Measurements from ENCODE around the gene BTBD9. TPM values are rescaled to one million over a fixed set of nuclear protein-coding genes. Genes with fewer than 3 reads are reported as not detected.

The BTBD9 gene
- polyA plus RNA-seq, 1 donor = 7.8 TPM

- no peak overlapping the region for H3K4me3 ChIP-seq (ENCODE audit: low read length)
- WGBS (ENCODE audit: insufficient coverage, low lambda C conversion rate) = no CpG with 5 or more reads among the region's 11 CpGs
- no peaks in the 10 kb centered on the region for H3K4me1 ChIP-seq (ENCODE audit: control insufficient read depth, insufficient read depth, low read length)
- no peaks in the 10 kb centered on the region for H3K36me3 ChIP-seq (ENCODE audit: control insufficient read depth, insufficient read depth, low read length)
- no peaks in the 10 kb centered on the region for H3K27me3 ChIP-seq (ENCODE audit: control insufficient read depth, insufficient read depth, low read length)
- H3K9me3 ChIP-seq (ENCODE audit: control insufficient read depth, low read depth, low read length) = no peaks in the 10 kb centered on the region
- no peak overlapping the region for H3K27ac ChIP-seq (ENCODE audit: low read length)
- DNase-seq = no peak
Observed at GRCh38 chr6:38215225-38215624, 424.5 kb downstream of the BTBD9 start.

- no peak for DNase-seq
- WGBS (ENCODE audit: insufficient coverage, low lambda C conversion rate) = no CpG with 5 or more reads among the region's 2 CpGs
- no peaks in the 10 kb centered on the region for H3K27me3 ChIP-seq (ENCODE audit: control insufficient read depth, insufficient read depth, low read length)
- H3K36me3 ChIP-seq (ENCODE audit: control insufficient read depth, insufficient read depth, low read length) = no peaks in the 10 kb centered on the region
- no peaks in the 10 kb centered on the region for H3K4me1 ChIP-seq (ENCODE audit: control insufficient read depth, insufficient read depth, low read length)
- H3K4me3 ChIP-seq (ENCODE audit: low read length) = no peak overlapping the region
- H3K9me3 ChIP-seq (ENCODE audit: control insufficient read depth, low read depth, low read length) = no peaks in the 10 kb centered on the region
- no peak overlapping the region for H3K27ac ChIP-seq (ENCODE audit: low read length)
Observed at GRCh38 chr6:38214159-38214558, 425.6 kb downstream of the BTBD9 start.

- Histone ChIP-seq H3K4me1 (ENCODE audit: control insufficient read depth, insufficient read depth, low read length) (no peaks in the 10 kb centered on the region), H3K9me3 (ENCODE audit: control insufficient read depth, low read depth, low read length) (no peaks in the 10 kb centered on the region), H3K4me3 (ENCODE audit: low read length) (no peak overlapping the region), H3K27me3 (ENCODE audit: control insufficient read depth, insufficient read depth, low read length) (no peaks in the 10 kb centered on the region), H3K27ac (ENCODE audit: low read length) (no peak overlapping the region), H3K36me3 (ENCODE audit: control insufficient read depth, insufficient read depth, low read length) (no peaks in the 10 kb centered on the region)
- WGBS (ENCODE audit: insufficient coverage, low lambda C conversion rate) = 67% methylated on average over 1 of the region's 2 CpGs
- DNase-seq = no peak
Observed at GRCh38 chr6:38213251-38213658, 426.5 kb downstream of the BTBD9 start.

GRCh38 chr6:38212579-38212978, 427.1 kb downstream of the BTBD9 start:
- H3K27ac ChIP-seq (ENCODE audit: low read length) = no peak overlapping the region

GRCh38 chr6:38212116-38212515, 427.6 kb downstream of the BTBD9 start:
- no CpG with 5 or more reads among the region's 3 CpGs for WGBS (ENCODE audit: insufficient coverage, low lambda C conversion rate)
- H3K4me1 ChIP-seq (ENCODE audit: control insufficient read depth, insufficient read depth, low read length) = no peaks in the 10 kb centered on the region
- H3K36me3 ChIP-seq (ENCODE audit: control insufficient read depth, insufficient read depth, low read length) = no peaks in the 10 kb centered on the region

More at GRCh38 chr6:38212579-38212978, 427.1 kb downstream of the BTBD9 start:
- no peak for DNase-seq
- no peak overlapping the region for H3K4me3 ChIP-seq (ENCODE audit: low read length)
- WGBS (ENCODE audit: insufficient coverage, low lambda C conversion rate) = no CpG with 5 or more reads among the region's 5 CpGs
- H3K4me1 ChIP-seq (ENCODE audit: control insufficient read depth, insufficient read depth, low read length) = no peaks in the 10 kb centered on the region
- H3K36me3 ChIP-seq (ENCODE audit: control insufficient read depth, insufficient read depth, low read length) = no peaks in the 10 kb centered on the region
- H3K9me3 ChIP-seq (ENCODE audit: control insufficient read depth, low read depth, low read length) = no peaks in the 10 kb centered on the region
- no peaks in the 10 kb centered on the region for H3K27me3 ChIP-seq (ENCODE audit: control insufficient read depth, insufficient read depth, low read length)

GRCh38 chr6:38209371-38210260, 430.1 kb downstream of the BTBD9 start:
- DNase-seq = no peak
- peak overlapping the region; percentile 3 for H3K27ac ChIP-seq (ENCODE audit: low read length)
- WGBS (ENCODE audit: insufficient coverage, low lambda C conversion rate) = 83% methylated on average over 1 of the region's 18 CpGs
- H3K27me3 ChIP-seq (ENCODE audit: control insufficient read depth, insufficient read depth, low read length) = no peaks in the 10 kb centered on the region
- H3K4me1 ChIP-seq (ENCODE audit: control insufficient read depth, insufficient read depth, low read length) = no peaks in the 10 kb centered on the region
- H3K4me3 ChIP-seq (ENCODE audit: low read length) = no peak overlapping the region
- no peaks in the 10 kb centered on the region for H3K36me3 ChIP-seq (ENCODE audit: control insufficient read depth, insufficient read depth, low read length)
- no peaks in the 10 kb centered on the region for H3K9me3 ChIP-seq (ENCODE audit: control insufficient read depth, low read depth, low read length)

More at GRCh38 chr6:38212116-38212515, 427.6 kb downstream of the BTBD9 start:
- no peaks in the 10 kb centered on the region for H3K27me3 ChIP-seq (ENCODE audit: control insufficient read depth, insufficient read depth, low read length)
- H3K27ac ChIP-seq (ENCODE audit: low read length) = no peak overlapping the region
- no peak overlapping the region for H3K4me3 ChIP-seq (ENCODE audit: low read length)
- H3K9me3 ChIP-seq (ENCODE audit: control insufficient read depth, low read depth, low read length) = no peaks in the 10 kb centered on the region
- no peak for DNase-seq

- Histone ChIP-seq H3K27me3 (ENCODE audit: control insufficient read depth, insufficient read depth, low read length) (no peaks in the 10 kb centered on the region), H3K4me3 (ENCODE audit: low read length) (no peak overlapping the region), H3K9me3 (ENCODE audit: control insufficient read depth, low read depth, low read length) (no peaks in the 10 kb centered on the region), H3K36me3 (ENCODE audit: control insufficient read depth, insufficient read depth, low read length) (no peaks in the 10 kb centered on the region), H3K4me1 (ENCODE audit: control insufficient read depth, insufficient read depth, low read length) (no peaks in the 10 kb centered on the region), H3K27ac (ENCODE audit: low read length) (no peak overlapping the region)
- DNase-seq = no peak
- no CpG with 5 or more reads among the region's 8 CpGs for whole genome bisulfite sequencing (ENCODE audit: insufficient coverage, low lambda C conversion rate)
Observed at GRCh38 chr6:38208028-38208427, 431.7 kb downstream of the BTBD9 start.

- Histone ChIP-seq H3K27me3 (ENCODE audit: control insufficient read depth, insufficient read depth, low read length) (no peaks in the 10 kb centered on the region), H3K4me3 (ENCODE audit: low read length) (no peak overlapping the region), H3K4me1 (ENCODE audit: control insufficient read depth, insufficient read depth, low read length) (no peaks in the 10 kb centered on the region), H3K36me3 (ENCODE audit: control insufficient read depth, insufficient read depth, low read length) (no peaks in the 10 kb centered on the region), H3K27ac (ENCODE audit: low read length) (no peak overlapping the region), H3K9me3 (ENCODE audit: control insufficient read depth, low read depth, low read length) (no peaks in the 10 kb centered on the region)
- DNase-seq = no peak
- WGBS (ENCODE audit: insufficient coverage, low lambda C conversion rate) = no CpG with 5 or more reads among the region's 4 CpGs
Observed at GRCh38 chr6:38207375-38207774, 432.4 kb downstream of the BTBD9 start.

- Histone ChIP-seq H3K9me3 (ENCODE audit: control insufficient read depth, low read depth, low read length) (no peaks in the 10 kb centered on the region), H3K27me3 (ENCODE audit: control insufficient read depth, insufficient read depth, low read length) (no peaks in the 10 kb centered on the region), H3K36me3 (ENCODE audit: control insufficient read depth, insufficient read depth, low read length) (no peaks in the 10 kb centered on the region), H3K4me1 (ENCODE audit: control insufficient read depth, insufficient read depth, low read length) (no peaks in the 10 kb centered on the region), H3K27ac (ENCODE audit: low read length) (no peak overlapping the region), H3K4me3 (ENCODE audit: low read length) (no peak overlapping the region)
- WGBS (ENCODE audit: insufficient coverage, low lambda C conversion rate) = no CpG with 5 or more reads among the region's 8 CpGs
- DNase-seq = no peak
Observed at GRCh38 chr6:38198219-38198618, 441.5 kb downstream of the BTBD9 start.

GRCh38 chr6:38195113-38195635, 444.6 kb downstream of the BTBD9 start:
- Histone ChIP-seq H3K27ac (ENCODE audit: low read length) (no peak overlapping the region), H3K36me3 (ENCODE audit: control insufficient read depth, insufficient read depth, low read length) (peaks cover 2% of the 10 kb centered on the region), H3K4me3 (ENCODE audit: low read length) (no peak overlapping the region), H3K4me1 (ENCODE audit: control insufficient read depth, insufficient read depth, low read length) (no peaks in the 10 kb centered on the region), H3K9me3 (ENCODE audit: control insufficient read depth, low read depth, low read length) (no peaks in the 10 kb centered on the region), H3K27me3 (ENCODE audit: control insufficient read depth, insufficient read depth, low read length) (no peaks in the 10 kb centered on the region)
- DNase-seq = no peak
- 90% methylated on average over 2 of the region's 5 CpGs for WGBS (ENCODE audit: insufficient coverage, low lambda C conversion rate)
